GM12878 (cell line): ENCODE results near the gene PDE9A. TPM values are rescaled to one million over a fixed set of nuclear protein-coding genes. Genes with fewer than 3 reads are reported as not detected.

Experiments used
- ATAC-seq: fragments of 200-7000 bp; cut with Tn5 transposase; 3 replicates; pipeline ENCODE4 v1.9.1; 2020; ENCODE audit warnings: mild to moderate bottlenecking, moderate library complexity
- BruUV-seq: library from RNA; stranded (reverse); fragments of 400-500 nt; replicated peaks from 2 replicates; lab custom pipeline; 2021; lab: Mats Ljungman, UMichigan
- CTCF ChIA-PET: fragments of 300-600 bp; sonication (Branson Sonifier 250); formaldehyde crosslinking; extraction: SDS; loops from one replicate; lab custom pipeline; 2021; ENCODE audit warnings: inconsistent platforms; lab: Yijun Ruan, JAX
- POLR2A ChIA-PET: fragments of 350-600 bp; formaldehyde crosslinking; extraction: SDS; loops from one replicate; lab custom pipeline; 2021; ENCODE audit warnings: inconsistent platforms; lab: Charles Lee
- RAD21 ChIA-PET: fragments of 300-600 bp; sonication (Branson Sonifier 250); formaldehyde crosslinking; loops from one replicate; lab custom pipeline; 2023; ENCODE audit warnings: antibody characterized with exemption; ENCODE audit not compliant: unreplicated experiment; lab: Charles Lee
- SMC1A ChIA-PET: fragments of 300-600 bp; sonication (Branson Sonifier 250); formaldehyde crosslinking; loops from one replicate; lab custom pipeline; 2023; ENCODE audit not compliant: unreplicated experiment, uncharacterized antibody; lab: Charles Lee
- DNase-seq: peaks from one replicate; pipeline ENCODE4 v3.0.0-alpha.2; 2011; ENCODE audit warnings: low read depth, low spot score
- FAIRE-seq: peaks from 3 replicates; lab custom pipeline; 2011; peaks lifted over from hg19 to GRCh38; lab: Jason Lieb, UNC
- H2AFZ ChIP-seq: 2 replicates; pipeline ENCODE4 v1.6.0; 2011; ENCODE audit warnings: low read depth, low read length, control low read depth; ENCODE audit not compliant: control insufficient read depth
- H3K27ac ChIP-seq: 2 replicates; pipeline ENCODE4 v1.5.1; 2011; ENCODE audit warnings: control low read depth; ENCODE audit not compliant: control insufficient read depth, insufficient read depth
- H3K27me3 ChIP-seq, 2 experiments: replicated peaks in 1 of 2; 2 replicates each; pipeline versions ENCODE4 v1.6.0 to v1.6.1; 2011; ENCODE audit warnings: low read length in 1 of 2; ENCODE audit not compliant: control insufficient read depth in 2 of 2, insufficient read depth in 2 of 2
- H3K36me3 ChIP-seq, 2 experiments: 2 replicates each; pipeline ENCODE4 v1.5.1; 2011; ENCODE audit warnings: low read length in 1 of 2; ENCODE audit not compliant: control insufficient read depth in 2 of 2, insufficient read depth in 2 of 2
- H3K4me1 ChIP-seq: 2 replicates; pipeline ENCODE4 v1.6.1; 2011; ENCODE audit warnings: mild to moderate bottlenecking, low read length, moderate library complexity, mixed read lengths; ENCODE audit not compliant: control insufficient read depth, insufficient read depth
- H3K4me2 ChIP-seq: 2 replicates; pipeline ENCODE4 v1.6.0; 2011; ENCODE audit warnings: control low read depth; ENCODE audit not compliant: control insufficient read depth, insufficient read depth
- H3K4me3 ChIP-seq: fragments of 200-600 bp; sonication (generic); 2 replicates; pipeline ENCODE4 v1.5.1; 2016
- H3K79me2 ChIP-seq: 2 replicates; pipeline ENCODE4 v1.6.0; 2011; ENCODE audit warnings: low read length; ENCODE audit not compliant: control insufficient read depth, insufficient read depth
- H3K9ac ChIP-seq: 2 replicates; pipeline ENCODE4 v1.8.0; 2011; ENCODE audit warnings: low read length, control low read depth, mixed read lengths; ENCODE audit not compliant: control insufficient read depth, insufficient read depth
- H3K9me3 ChIP-seq: replicated peaks from 3 replicates; pipeline ENCODE4 v1.5.1; 2011; ENCODE audit warnings: mild to moderate bottlenecking, low read length; ENCODE audit not compliant: control insufficient read depth, insufficient read depth
- H4K20me1 ChIP-seq: 2 replicates; pipeline ENCODE4 v1.6.0; 2011; ENCODE audit not compliant: control insufficient read depth, insufficient read depth
- CHD4 ChIP-seq: fragments of 200-600 bp; sonication (generic); IDR thresholded peaks from 2 replicates; pipeline ENCODE4 v1.6.1; 2016; ENCODE audit warnings: mild to moderate bottlenecking
- FOXK2 ChIP-seq: fragments of 450-650 bp; IDR thresholded peaks from 2 replicates; pipeline ENCODE4 v1.6.1; 2017; ENCODE audit warnings: mild to moderate bottlenecking, moderate library complexity
- HDAC2 ChIP-seq: fragments of 200-600 bp; sonication (generic); IDR thresholded peaks from 2 replicates; pipeline ENCODE4 v1.6.1; 2017
- HDAC6 ChIP-seq: fragments of 200-600 bp; sonication (generic); IDR thresholded peaks from one replicate; pipeline ENCODE4 v1.8.0; 2017; ENCODE audit warnings: antibody characterized with exemption; ENCODE audit not compliant: unreplicated experiment
- IRF4 ChIP-seq: IDR thresholded peaks from 2 replicates; pipeline ENCODE4 v1.6.1; 2011; ENCODE audit warnings: low read depth, low read length
- KAT2A ChIP-seq: conservative IDR thresholded peaks from 2 replicates; pipeline ENCODE4 v1.6.1; 2011; ENCODE audit warnings: low read depth, low read length; ENCODE audit not compliant: control insufficient read depth
- KLF5 ChIP-seq: fragments of 450-650 bp; IDR thresholded peaks from 2 replicates; pipeline ENCODE4 v1.6.1; 2014; ENCODE audit warnings: mild to moderate bottlenecking; ENCODE audit not compliant: partially characterized antibody
- MYB ChIP-seq: fragments of 150-350 bp; IDR thresholded peaks from 2 replicates; pipeline ENCODE4 v1.6.1; 2014; ENCODE audit warnings: mild to moderate bottlenecking, low read depth, low read length, borderline replicate concordance
- PAX5 ChIP-seq: IDR thresholded peaks from 2 replicates; pipeline ENCODE4 v1.6.1; 2011; ENCODE audit warnings: low read depth, low read length, borderline replicate concordance
- RB1 ChIP-seq: fragments of 450-650 bp; formaldehyde crosslinking; IDR thresholded peaks from 2 replicates; pipeline ENCODE4 v1.6.1; 2017; ENCODE audit warnings: mild to moderate bottlenecking, borderline replicate concordance
- SIN3A ChIP-seq: IDR thresholded peaks from 2 replicates; pipeline ENCODE4 v1.6.1; 2012; ENCODE audit warnings: low read depth, low read length, improper control_type of control experiment
- SMARCA5 ChIP-seq: fragments of 450-650 bp; IDR thresholded peaks from 2 replicates; pipeline ENCODE4 v1.6.1; 2017; ENCODE audit warnings: mild to moderate bottlenecking
- ZNF384 ChIP-seq: IDR thresholded peaks from 2 replicates; pipeline ENCODE4 v1.6.1; 2012; ENCODE audit warnings: low read depth, mild to moderate bottlenecking, low read length, improper control_type of control experiment, borderline replicate concordance
- ZZZ3 ChIP-seq: IDR thresholded peaks from 2 replicates; pipeline ENCODE4 v1.6.1; 2011; ENCODE audit warnings: low read depth; ENCODE audit not compliant: control insufficient read depth, insufficient read length
- WGBS: methylation state at CpG from one replicate; pipeline ENCODE4 v1.1.6; 2016; ENCODE audit warnings: low lambda C conversion rate; ENCODE audit not compliant: insufficient replicate concordance, insufficient coverage; ENCODE audit errors: missing lambda C conversion rate; 5-methylcytosine and 5-hydroxymethylcytosine counted together
- in situ Hi-C: fragments of 300-500 bp; cut with MboI; formaldehyde crosslinking; loops from 9 replicates; pipeline ENCODE4 v1.14.3; 2018; ENCODE audit warnings: mixed read lengths
- intact Hi-C: fragments of 100-400 bp; cut with micrococcal nuclease; formaldehyde crosslinking; loops from one replicate; pipeline ENCODE4 v1.14.2; 2022; ENCODE audit not compliant: unreplicated experiment
- polyA plus RNA-seq, 11 experiments: library from polyadenylated mRNA; depleted of rRNA in 4 of 11; unstranded in 6 of 11; stranded (reverse) in 5 of 11; fragments of >200 nt; fragmentation: Nextera tagmentation in 4 of 11; fragmentation: Illumina TruSeq in 1 of 11; extraction: Ambion mirVana in 4 of 11; extraction: Trizol in 1 of 11; gene quantifications; 1 replicate in 1 of 11; 2 replicates in 10 of 11; pipeline versions ENCODE4 v1.2.1 to v1.2.3, GENCODE V29; 2011 to 2016; ENCODE audit warnings: inconsistent platforms in 2 of 11, missing spikeins in 2 of 11, low read depth in 1 of 11
- total RNA-seq, 4 experiments: library from RNA; depleted of rRNA in 3 of 4; stranded (reverse); fragments of >200 nt in 3 of 4; fragmentation: Illumina TruSeq in 1 of 4; extraction: Trizol in 1 of 4; gene quantifications; 2 replicates each; pipeline versions ENCODE4 v1.2.1 to v1.2.3, GENCODE V29; 2013 to 2021
- TF ChIP-seq, protein P1 (sequence below): IDR thresholded peaks from 2 replicates; pipeline ENCODE4 v1.6.1; 2012; ENCODE audit warnings: low read depth, low read length, improper control_type of control experiment
- TF ChIP-seq, protein P2 (sequence below): fragments of 150-350 bp; IDR thresholded peaks from 2 replicates; pipeline ENCODE4 v1.6.1; 2016; ENCODE audit warnings: low read depth, low read length

PDE9A gene
- total and polyA plus RNA-seq, 10 of the 15 experiments (the other 5 are each of a cell fraction or from before 2014, with no cell fraction given) = 0.08 to 0.45 (median 0.20) TPM; not detected in 1

DNA sequence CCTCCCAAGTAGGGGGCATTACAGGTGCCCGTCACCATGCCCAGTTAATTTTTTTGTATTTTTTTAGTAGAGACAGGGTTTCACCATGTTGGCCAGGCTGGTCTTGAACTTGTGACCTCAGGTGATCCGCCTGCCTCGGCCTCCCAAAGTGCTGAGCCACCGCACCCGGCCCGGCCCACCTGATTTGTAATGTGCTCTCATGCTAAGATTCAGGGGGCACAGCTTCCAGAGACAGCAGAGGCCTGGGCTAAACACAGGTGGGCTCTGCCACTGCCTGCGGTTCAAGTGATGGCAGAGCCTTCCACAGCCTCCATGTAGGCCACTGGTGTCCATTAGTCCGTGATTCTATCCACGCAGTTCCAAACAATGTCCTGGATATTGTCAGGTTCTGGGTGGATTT is 98.4 kb downstream of the PDE9A start:
- no peak for DNase-seq
- 32% methylated on average over 9 of the region's 9 CpGs for WGBS
- RAD21 ChIA-PET = no interaction called here
- no peak for FAIRE-seq
- TF ChIP-seq, protein P1, sequence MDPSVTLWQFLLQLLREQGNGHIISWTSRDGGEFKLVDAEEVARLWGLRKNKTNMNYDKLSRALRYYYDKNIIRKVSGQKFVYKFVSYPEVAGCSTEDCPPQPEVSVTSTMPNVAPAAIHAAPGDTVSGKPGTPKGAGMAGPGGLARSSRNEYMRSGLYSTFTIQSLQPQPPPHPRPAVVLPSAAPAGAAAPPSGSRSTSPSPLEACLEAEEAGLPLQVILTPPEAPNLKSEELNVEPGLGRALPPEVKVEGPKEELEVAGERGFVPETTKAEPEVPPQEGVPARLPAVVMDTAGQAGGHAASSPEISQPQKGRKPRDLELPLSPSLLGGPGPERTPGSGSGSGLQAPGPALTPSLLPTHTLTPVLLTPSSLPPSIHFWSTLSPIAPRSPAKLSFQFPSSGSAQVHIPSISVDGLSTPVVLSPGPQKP = no peak
- TF ChIP-seq KLF5 (no peak), ZNF384 (no peak)
- H3K27me3 ChIP-seq = peaks cover 0 to 4% of the 10 kb centered on the region in 2 experiments; a peak in 2 of 4 replicates
- H3K36me3 ChIP-seq = no peaks in the 10 kb centered on the region
- POLR2A ChIA-PET = no interaction called here
- no peak overlapping the region for H3K9ac ChIP-seq
- H3K27ac ChIP-seq = no peak overlapping the region
- no peaks in the 10 kb centered on the region for H4K20me1 ChIP-seq
- no peaks in the 10 kb centered on the region for H3K9me3 ChIP-seq
- CTCF ChIA-PET = no interaction called here
- H3K79me2 ChIP-seq = no peaks in the 10 kb centered on the region
- SMC1A ChIA-PET = no interaction called here
- no peak overlapping the region for H3K4me3 ChIP-seq
- no TSS peak for BruUV-seq
- in situ Hi-C loops (no loop called here), intact Hi-C loops (no loop called here)
- no peak for ATAC-seq
- no peaks in the 10 kb centered on the region for H3K4me1 ChIP-seq
- no peak overlapping the region for H3K4me2 ChIP-seq
- H2AFZ ChIP-seq = no peak overlapping the region

DNA sequence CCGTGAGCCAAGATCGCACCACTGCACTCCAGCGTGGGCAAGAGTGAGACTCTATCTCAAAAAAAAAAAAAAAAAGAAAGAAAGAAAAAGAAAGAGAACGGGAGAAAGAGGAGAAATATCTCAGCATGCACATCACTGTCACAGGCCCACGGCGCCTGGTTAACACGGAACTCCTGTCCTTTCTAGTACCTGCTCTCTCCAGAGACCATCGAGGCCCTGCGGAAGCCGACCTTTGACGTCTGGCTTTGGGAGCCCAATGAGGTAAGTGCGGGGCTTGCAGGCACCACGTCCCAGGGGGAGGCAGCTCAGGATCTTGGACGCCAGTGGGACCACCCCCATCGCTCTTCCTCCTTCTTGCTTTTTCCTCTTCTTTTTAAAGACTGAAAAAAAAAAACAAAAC is 100.4 kb downstream of the PDE9A start:
- DNase-seq = no peak
- ChIA-PET RAD21 (no interaction called here), SMC1A (no interaction called here), POLR2A (no interaction called here), CTCF (no interaction called here)
- Histone ChIP-seq H2AFZ (no peak overlapping the region), H3K4me2 (no peak overlapping the region), H3K4me3 (no peak overlapping the region), H3K36me3 (no peaks in the 10 kb centered on the region), H3K9ac (no peak overlapping the region), H3K4me1 (no peaks in the 10 kb centered on the region), H3K27me3 (peaks cover 0 to 1% of the 10 kb centered on the region in 2 experiments; a peak in 2 of 4 replicates), H3K9me3 (no peaks in the 10 kb centered on the region), H3K79me2 (no peaks in the 10 kb centered on the region), H3K27ac (no peak overlapping the region), H4K20me1 (no peaks in the 10 kb centered on the region)
- in situ Hi-C loops (no loop called here), intact Hi-C loops (no loop called here)
- ATAC-seq = no peak
- 61% methylated on average over 14 of the region's 15 CpGs for WGBS
- no TSS peak for BruUV-seq
- FAIRE-seq = no peak
- TF ChIP-seq MYB (no peak), RB1 (no peak), SIN3A (no peak), ZZZ3 (no peak), KAT2A (no peak), PAX5 (no peak), HDAC2 (no peak), HDAC6 (no peak), FOXK2 (no peak), SMARCA5 (no peak), IRF4 (no peak), CHD4 (no peak)
- TF ChIP-seq, protein P2, sequence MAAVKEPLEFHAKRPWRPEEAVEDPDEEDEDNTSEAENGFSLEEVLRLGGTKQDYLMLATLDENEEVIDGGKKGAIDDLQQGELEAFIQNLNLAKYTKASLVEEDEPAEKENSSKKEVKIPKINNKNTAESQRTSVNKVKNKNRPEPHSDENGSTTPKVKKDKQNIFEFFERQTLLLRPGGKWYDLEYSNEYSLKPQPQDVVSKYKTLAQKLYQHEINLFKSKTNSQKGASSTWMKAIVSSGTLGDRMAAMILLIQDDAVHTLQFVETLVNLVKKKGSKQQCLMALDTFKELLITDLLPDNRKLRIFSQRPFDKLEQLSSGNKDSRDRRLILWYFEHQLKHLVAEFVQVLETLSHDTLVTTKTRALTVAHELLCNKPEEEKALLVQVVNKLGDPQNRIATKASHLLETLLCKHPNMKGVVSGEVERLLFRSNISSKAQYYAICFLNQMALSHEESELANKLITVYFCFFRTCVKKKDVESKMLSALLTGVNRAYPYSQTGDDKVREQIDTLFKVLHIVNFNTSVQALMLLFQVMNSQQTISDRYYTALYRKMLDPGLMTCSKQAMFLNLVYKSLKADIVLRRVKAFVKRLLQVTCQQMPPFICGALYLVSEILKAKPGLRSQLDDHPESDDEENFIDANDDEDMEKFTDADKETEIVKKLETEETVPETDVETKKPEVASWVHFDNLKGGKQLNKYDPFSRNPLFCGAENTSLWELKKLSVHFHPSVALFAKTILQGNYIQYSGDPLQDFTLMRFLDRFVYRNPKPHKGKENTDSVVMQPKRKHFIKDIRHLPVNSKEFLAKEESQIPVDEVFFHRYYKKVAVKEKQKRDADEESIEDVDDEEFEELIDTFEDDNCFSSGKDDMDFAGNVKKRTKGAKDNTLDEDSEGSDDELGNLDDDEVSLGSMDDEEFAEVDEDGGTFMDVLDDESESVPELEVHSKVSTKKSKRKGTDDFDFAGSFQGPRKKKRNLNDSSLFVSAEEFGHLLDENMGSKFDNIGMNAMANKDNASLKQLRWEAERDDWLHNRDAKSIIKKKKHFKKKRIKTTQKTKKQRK = no peak
